A549 (cell line): Measurements from ENCODE around the gene MAP1S.

ENCODE experiments used
- CTCF ChIP-seq: fragments of >200 bp; sonication (Bioruptor Twin); formaldehyde crosslinking; IDR thresholded peaks from 3 replicates; pipeline ENCODE4 v1.5.1; 2016
- E2F6 ChIP-seq: IDR thresholded peaks from 2 replicates; pipeline ENCODE4 v1.6.1; 2012; ENCODE audit warnings: low read depth, borderline replicate concordance
- HDAC2 ChIP-seq: fragments of 200-600 bp; sonication (generic); IDR thresholded peaks from 2 replicates; pipeline ENCODE4 v1.6.1; 2016
- JUNB ChIP-seq: fragments of >200 bp; sonication (Bioruptor Twin); formaldehyde crosslinking; IDR thresholded peaks from 2 replicates; pipeline ENCODE4 v1.6.1; 2016
- MAFK ChIP-seq: fragments of 450-650 bp; IDR thresholded peaks from 2 replicates; pipeline ENCODE4 v1.6.1; 2014; ENCODE audit not compliant: partially characterized antibody
- MYC ChIP-seq: IDR thresholded peaks from 2 replicates; pipeline ENCODE4 v1.6.1; 2012; ENCODE audit warnings: mild to moderate bottlenecking, inconsistent platforms, low read length, improper control_type of control experiment, borderline replicate concordance
- POLR2A ChIP-seq: IDR thresholded peaks from 2 replicates; pipeline ENCODE4 v1.6.1; 2012; ENCODE audit warnings: mild to moderate bottlenecking, low read length
- RAD21 ChIP-seq, 2 experiments: fragments of >200 bp in 1 of 2; sonication (Bioruptor Twin) in 1 of 2; formaldehyde crosslinking in 1 of 2; IDR thresholded peaks in 1 of 2; conservative IDR thresholded peaks in 1 of 2; 2 replicates in 1 of 2; 3 replicates in 1 of 2; pipeline ENCODE4 v1.6.1; 2012 to 2018; ENCODE audit warnings: inconsistent platforms in 1 of 2
- REST ChIP-seq: fragments of 200-600 bp; sonication (generic); IDR thresholded peaks from 2 replicates; pipeline ENCODE4 v1.6.1; 2016; ENCODE audit warnings: antibody characterized with exemption, mild to moderate bottlenecking, moderate library complexity
- SMC3 ChIP-seq: fragments of >200 bp; sonication (Bioruptor Twin); formaldehyde crosslinking; IDR thresholded peaks from 3 replicates; pipeline ENCODE4 v1.6.1; 2018; ENCODE audit warnings: inconsistent platforms
- ZFP36 ChIP-seq: fragments of 450-650 bp; IDR thresholded peaks from 2 replicates; pipeline ENCODE4 v1.6.1; 2014; ENCODE audit warnings: borderline replicate concordance; ENCODE audit not compliant: partially characterized antibody

GRCh38 chr19:17678836-17679235, 40.4 kb upstream of the MAP1S start:
- TF ChIP-seq POLR2A, result no peak
- no peak for TF ChIP-seq MAFK
- TF ChIP-seq SMC3, result no peak
- TF ChIP-seq HDAC2, result no peak
- no peak for TF ChIP-seq ZFP36
- TF ChIP-seq JUNB, result no peak
- TF ChIP-seq E2F6, result no peak
- TF ChIP-seq CTCF, result no peak
- TF ChIP-seq REST, result no peak
- TF ChIP-seq RAD21 (conservative IDR thresholded peaks at IDR 0.05 in 1 of 2, IDR thresholded peaks at IDR 0.05 in 1 of 2), result no peak
- TF ChIP-seq MYC, result no peak
